Measurements from ENCODE around the gene GAS2L1.
"Not testable (repeated sequence)": the region's sequence is repeated elsewhere in the genome, so short reads cannot be mapped to it uniquely, and the experiment has no call there.

Gene GAS2L1

GRCh38 chr22:29348956-29349355 is 42.5 kb downstream of the GAS2L1 start:
- Histone ChIP-seq H3K4me1 (ENCODE audit: control insufficient read depth, insufficient read depth, low read length) (peaks cover 23% of the 10 kb centered on the region), H3K9ac (ENCODE audit: low read length) (no peak overlapping the region), H3K27me3 (replicated peaks; ENCODE audit: control insufficient read depth, insufficient read depth, low read length) (no peaks in the 10 kb centered on the region), H3K4me3 (ENCODE audit: low read length) (no peak overlapping the region), H3K9me3 (ENCODE audit: control insufficient read depth, low read length) (no peaks in the 10 kb centered on the region), H3K36me3 (ENCODE audit: control insufficient read depth, insufficient read depth, low read length, severe bottlenecking) (peaks cover 64% of the 10 kb centered on the region)
- no peak for DNase-seq (ENCODE audit: low read depth)

GRCh38 chr22:29351042-29351441 is 44.6 kb downstream of the GAS2L1 start:
- no peaks in the 10 kb centered on the region for H3K9me3 ChIP-seq (ENCODE audit: control insufficient read depth, low read length)
- H3K27me3 ChIP-seq (replicated peaks; ENCODE audit: control insufficient read depth, insufficient read depth, low read length): no peaks in the 10 kb centered on the region
- no peak for DNase-seq (ENCODE audit: low read depth)
- H3K36me3 ChIP-seq (ENCODE audit: control insufficient read depth, insufficient read depth, low read length, severe bottlenecking): peaks cover 84% of the 10 kb centered on the region
- no peak overlapping the region for H3K9ac ChIP-seq (ENCODE audit: low read length)
- peaks cover 19% of the 10 kb centered on the region for H3K4me1 ChIP-seq (ENCODE audit: control insufficient read depth, insufficient read depth, low read length)
- no peak overlapping the region for H3K4me3 ChIP-seq (ENCODE audit: low read length)

- Histone ChIP-seq H3K4me1 (ENCODE audit: control insufficient read depth, insufficient read depth, low read length) (peaks cover 10% of the 10 kb centered on the region), H3K9me3 (ENCODE audit: control insufficient read depth, low read length) (no peaks in the 10 kb centered on the region), H3K9ac (ENCODE audit: low read length) (no peak overlapping the region), H3K27me3 (replicated peaks; ENCODE audit: control insufficient read depth, insufficient read depth, low read length) (no peaks in the 10 kb centered on the region), H3K36me3 (ENCODE audit: control insufficient read depth, insufficient read depth, low read length, severe bottlenecking) (peaks cover 92% of the 10 kb centered on the region), H3K4me3 (ENCODE audit: low read length) (no peak overlapping the region)
- no peak for DNase-seq (ENCODE audit: low read depth)
Observed at GRCh38 chr22:29351891-29352290, 45.4 kb downstream of the GAS2L1 start.

GRCh38 chr22:29352778-29353177 is 46.3 kb downstream of the GAS2L1 start:
- peaks cover 92% of the 10 kb centered on the region for H3K36me3 ChIP-seq (ENCODE audit: control insufficient read depth, insufficient read depth, low read length, severe bottlenecking)

GRCh38 chr22:29353286-29353685 is 46.8 kb downstream of the GAS2L1 start:
- no peak for DNase-seq (ENCODE audit: low read depth)
- Histone ChIP-seq H3K9ac (ENCODE audit: low read length) (no peak overlapping the region), H3K4me3 (ENCODE audit: low read length) (no peak overlapping the region), H3K36me3 (ENCODE audit: control insufficient read depth, insufficient read depth, low read length, severe bottlenecking) (peaks cover 92% of the 10 kb centered on the region), H3K9me3 (ENCODE audit: control insufficient read depth, low read length) (no peaks in the 10 kb centered on the region), H3K27me3 (replicated peaks; ENCODE audit: control insufficient read depth, insufficient read depth, low read length) (no peaks in the 10 kb centered on the region), H3K4me1 (ENCODE audit: control insufficient read depth, insufficient read depth, low read length) (no peaks in the 10 kb centered on the region)

More at GRCh38 chr22:29352778-29353177, 46.3 kb downstream of the GAS2L1 start:
- Histone ChIP-seq H3K27me3 (replicated peaks; ENCODE audit: control insufficient read depth, insufficient read depth, low read length) (no peaks in the 10 kb centered on the region), H3K9ac (ENCODE audit: low read length) (no peak overlapping the region), H3K4me3 (ENCODE audit: low read length) (no peak overlapping the region), H3K9me3 (ENCODE audit: control insufficient read depth, low read length) (no peaks in the 10 kb centered on the region), H3K4me1 (ENCODE audit: control insufficient read depth, insufficient read depth, low read length) (peaks cover 1% of the 10 kb centered on the region)
- no peak for DNase-seq (ENCODE audit: low read depth)

- H3K9me3 ChIP-seq (ENCODE audit: control insufficient read depth, low read length): no peaks in the 10 kb centered on the region
- no peaks in the 10 kb centered on the region for H3K27me3 ChIP-seq (replicated peaks; ENCODE audit: control insufficient read depth, insufficient read depth, low read length)
- no peak overlapping the region for H3K4me3 ChIP-seq (ENCODE audit: low read length)
- DNase-seq (ENCODE audit: low read depth): no peak
- no peaks in the 10 kb centered on the region for H3K4me1 ChIP-seq (ENCODE audit: control insufficient read depth, insufficient read depth, low read length)
- H3K9ac ChIP-seq (ENCODE audit: low read length): no peak overlapping the region
- peaks cover 92% of the 10 kb centered on the region for H3K36me3 ChIP-seq (ENCODE audit: control insufficient read depth, insufficient read depth, low read length, severe bottlenecking)
Observed at GRCh38 chr22:29353860-29354259, 47.4 kb downstream of the GAS2L1 start.

- H3K4me1 ChIP-seq (ENCODE audit: control insufficient read depth, insufficient read depth, low read length); DNase-seq (ENCODE audit: low read depth): not testable (repeated sequence)
Observed at GRCh38 chr22:29357193-29357890, 50.9 kb downstream of the GAS2L1 start.

GRCh38 chr22:29359469-29359868 is 53.0 kb downstream of the GAS2L1 start:
- peak; percentile 70 for DNase-seq (ENCODE audit: low read depth)
- no peaks in the 10 kb centered on the region for H3K4me1 ChIP-seq (ENCODE audit: control insufficient read depth, insufficient read depth, low read length)
- H3K27me3 ChIP-seq (replicated peaks; ENCODE audit: control insufficient read depth, insufficient read depth, low read length): no peaks in the 10 kb centered on the region
- H3K36me3 ChIP-seq (ENCODE audit: control insufficient read depth, insufficient read depth, low read length, severe bottlenecking): peaks cover 41% of the 10 kb centered on the region
- H3K9ac ChIP-seq (ENCODE audit: low read length): no peak overlapping the region
- no peaks in the 10 kb centered on the region for H3K9me3 ChIP-seq (ENCODE audit: control insufficient read depth, low read length)
- H3K4me3 ChIP-seq (ENCODE audit: low read length): no peak overlapping the region

More at GRCh38 chr22:29357193-29357890, 50.9 kb downstream of the GAS2L1 start:
- H3K4me3 ChIP-seq (ENCODE audit: low read length); H3K9me3 ChIP-seq (ENCODE audit: control insufficient read depth, low read length); H3K27me3 ChIP-seq (replicated peaks; ENCODE audit: control insufficient read depth, insufficient read depth, low read length); H3K9ac ChIP-seq (ENCODE audit: low read length): not testable (repeated sequence)
- H3K36me3 ChIP-seq (ENCODE audit: control insufficient read depth, insufficient read depth, low read length, severe bottlenecking): peaks cover 61% of the 10 kb centered on the region

All from adipocyte (in vitro differentiated cells).